Activated CD8-positive, alpha-beta T cell treated with anti-CD3 and anti-CD28 coated beads for 36 hours (primary cell): Measurements from ENCODE around the gene TMEM232. TPM values are rescaled to one million over a fixed set of nuclear protein-coding genes. Genes with fewer than 3 reads are reported as not detected.
"Not testable (repeated sequence)": the region's sequence is repeated elsewhere in the genome, so short reads cannot be mapped to it uniquely, and the experiment has no call there.

Source experiments
- ATAC-seq: fragments of 200-7000 bp; cut with Tn5 transposase; one replicate; pipeline ENCODE4 v1.10.0; 2021; ENCODE audit warnings: mild to moderate bottlenecking, moderate library complexity
- CTCF ChIA-PET: fragments of 350-600 bp; sonication (Branson Sonifier 250); formaldehyde crosslinking; loops from one replicate; lab custom pipeline; 2021; ENCODE audit warnings: antibody characterized with exemption; lab: Charles Lee
- POLR2A ChIA-PET: fragments of 350-600 bp; sonication (Branson Sonifier 250); formaldehyde crosslinking; loops from one replicate; lab custom pipeline; 2021; ENCODE audit warnings: antibody characterized with exemption; lab: Charles Lee
- DNase-seq: peaks from one replicate; pipeline ENCODE4 v3.0.0-alpha.2; 2020
- H3K27ac Mint-ChIP-seq: one replicate; pipeline ENCODE4 v1.8.0; 2021; ENCODE audit warnings: mild to moderate bottlenecking, mixed read lengths
- H3K27me3 Mint-ChIP-seq: one replicate; pipeline ENCODE4 v1.8.0; 2021; ENCODE audit warnings: mixed read lengths
- H3K36me3 Mint-ChIP-seq: one replicate; pipeline ENCODE4 v1.8.0; 2021; ENCODE audit warnings: low read depth, mixed read lengths
- H3K4me1 Mint-ChIP-seq: one replicate; pipeline ENCODE4 v1.8.0; 2021; ENCODE audit warnings: low read depth, mixed read lengths
- H3K4me3 Mint-ChIP-seq: one replicate; pipeline ENCODE4 v1.8.0; 2021; ENCODE audit warnings: mild to moderate bottlenecking, moderate library complexity, mixed read lengths
- H3K9me3 Mint-ChIP-seq: one replicate; pipeline ENCODE4 v1.8.0; 2021; ENCODE audit warnings: mixed read lengths
- CTCF ChIP-seq: fragments of 200-600 bp; IDR thresholded peaks from one replicate; pipeline ENCODE4 v1.8.0; 2022; ENCODE audit warnings: antibody characterized with exemption, mild to moderate bottlenecking
- intact Hi-C: fragments of 100-400 bp; cut with micrococcal nuclease; formaldehyde crosslinking; loops from one replicate; pipeline ENCODE4 v1.10.0; 2022
- total RNA-seq, 2 experiments: library from RNA; stranded (reverse); gene quantifications; one replicate each; pipeline ENCODE4 v1.2.3, GENCODE V29; 2021

TMEM232 gene
- total RNA-seq, 2 experiments from 2014 or later = 0.27 to 0.49 TPM

- Mint-ChIP-seq H3K4me1 (no peaks in the 10 kb centered on the region), H3K27ac (no peak overlapping the region), H3K27me3 (peaks cover 6% of the 10 kb centered on the region), H3K4me3 (no peak overlapping the region), H3K9me3 (no peaks in the 10 kb centered on the region), H3K36me3 (no peaks in the 10 kb centered on the region)
- no peak for TF ChIP-seq CTCF
- intact Hi-C loops = no loop called here
- DNase-seq (no peak), ATAC-seq (no peak)
- CTCF ChIA-PET = no interaction called here
- POLR2A ChIA-PET = no interaction called here
These were observed 45.4 kb downstream of the TMEM232 start for GRCh38 chr5:110681109-110681508.

GRCh38 chr5:110676554-110676953 is 49.9 kb downstream of the TMEM232 start:
- DNase-seq, POLR2A ChIA-PET, intact Hi-C loops, H3K4me1 Mint-ChIP-seq, H3K36me3 Mint-ChIP-seq, H3K27me3 Mint-ChIP-seq, ATAC-seq, H3K9me3 Mint-ChIP-seq, H3K4me3 Mint-ChIP-seq, H3K27ac Mint-ChIP-seq, CTCF ChIA-PET: not testable (repeated sequence)

- CTCF ChIA-PET = no interaction called here
- intact Hi-C loops = no loop called here
- POLR2A ChIA-PET = no interaction called here
These were observed 61.2 kb downstream of the TMEM232 start for GRCh38 chr5:110665184-110665726.

GRCh38 chr5:110663525-110663924 is 62.9 kb downstream of the TMEM232 start:
- no peak for ATAC-seq
- TF ChIP-seq CTCF = no peak
- H3K27ac Mint-ChIP-seq = no peak overlapping the region
- H3K9me3 Mint-ChIP-seq = no peaks in the 10 kb centered on the region
- no peak overlapping the region for H3K4me3 Mint-ChIP-seq
- no peak for DNase-seq
- ChIA-PET CTCF (no interaction called here), POLR2A (no interaction called here)
- peaks cover 3% of the 10 kb centered on the region for H3K27me3 Mint-ChIP-seq
- intact Hi-C loops = no loop called here
- no peaks in the 10 kb centered on the region for H3K36me3 Mint-ChIP-seq
- no peaks in the 10 kb centered on the region for H3K4me1 Mint-ChIP-seq

More at GRCh38 chr5:110665184-110665726, 61.2 kb downstream of the TMEM232 start:
- Mint-ChIP-seq H3K9me3 (no peaks in the 10 kb centered on the region), H3K27me3 (peaks cover 7% of the 10 kb centered on the region), H3K4me3 (no peak overlapping the region), H3K27ac (no peak overlapping the region), H3K4me1 (no peaks in the 10 kb centered on the region), H3K36me3 (no peaks in the 10 kb centered on the region)
- ATAC-seq (no peak), DNase-seq (no peak)
- TF ChIP-seq CTCF = no peak

GRCh38 chr5:110658006-110658405 is 68.5 kb downstream of the TMEM232 start:
- H3K36me3 Mint-ChIP-seq = no peaks in the 10 kb centered on the region
- ATAC-seq = no peak
- TF ChIP-seq CTCF = no peak
- no peaks in the 10 kb centered on the region for H3K4me1 Mint-ChIP-seq
- no peak overlapping the region for H3K27ac Mint-ChIP-seq
- intact Hi-C loops = no loop called here
- peaks cover 2% of the 10 kb centered on the region for H3K27me3 Mint-ChIP-seq
- DNase-seq = no peak
- CTCF ChIA-PET = no interaction called here
- no peak overlapping the region for H3K4me3 Mint-ChIP-seq
- H3K9me3 Mint-ChIP-seq = no peaks in the 10 kb centered on the region
- POLR2A ChIA-PET = no interaction called here
